DMS79 (cell line): Measurements from ENCODE around the gene C1orf53.

Experiments used
- DNase-seq: peaks from one replicate; lab custom pipeline; 2025; lab: John Stamatoyannopoulos, UW

The C1orf53 gene

GRCh38 chr1:197955486-197956394, 53.3 kb downstream of the C1orf53 start:
- no peak for DNase-seq
